Measurements from ENCODE around the gene RYR2.

Gene RYR2

GRCh38 chr1:237103021-237103420 lies 61.0 kb downstream of the RYR2 start:
- no peak for TF ChIP-seq CTCF (conservative IDR thresholded peaks at IDR 0.05; ENCODE audit: low read depth)
- no peak overlapping the region for H3K27ac ChIP-seq
- POLR2A ChIA-PET (ENCODE audit: low non-redundant PET): no interaction called here
- DNase-seq (ENCODE audit: low spot score): no peak
- CTCF ChIA-PET: no interaction called here

DNA sequence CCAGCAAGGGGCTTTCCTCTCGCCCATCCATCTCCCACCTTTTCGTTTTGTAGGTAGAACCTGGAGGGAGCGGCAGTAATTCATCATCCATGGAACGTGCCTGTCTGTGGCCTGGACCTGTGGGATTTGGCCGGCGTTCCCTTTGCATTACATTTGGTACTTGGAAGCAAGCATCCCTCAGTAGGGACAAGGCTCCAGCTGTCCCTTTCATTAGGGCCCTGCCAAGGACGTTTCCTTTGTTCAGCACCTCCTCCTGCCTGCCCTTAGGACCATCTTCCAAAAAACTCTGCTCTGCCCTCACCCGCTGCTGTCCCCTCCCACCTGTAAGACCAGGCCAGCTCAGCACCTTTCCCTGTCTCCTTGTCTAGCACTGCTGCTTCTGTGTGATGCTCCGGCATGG lies 62.1 kb downstream of the RYR2 start:
- no peak for DNase-seq (ENCODE audit: low spot score)
- H3K27ac ChIP-seq: no peak overlapping the region
- TF ChIP-seq CTCF (conservative IDR thresholded peaks at IDR 0.05; ENCODE audit: low read depth): no peak
- POLR2A ChIA-PET (ENCODE audit: low non-redundant PET): no interaction called here
- CTCF ChIA-PET: no interaction called here

DNA sequence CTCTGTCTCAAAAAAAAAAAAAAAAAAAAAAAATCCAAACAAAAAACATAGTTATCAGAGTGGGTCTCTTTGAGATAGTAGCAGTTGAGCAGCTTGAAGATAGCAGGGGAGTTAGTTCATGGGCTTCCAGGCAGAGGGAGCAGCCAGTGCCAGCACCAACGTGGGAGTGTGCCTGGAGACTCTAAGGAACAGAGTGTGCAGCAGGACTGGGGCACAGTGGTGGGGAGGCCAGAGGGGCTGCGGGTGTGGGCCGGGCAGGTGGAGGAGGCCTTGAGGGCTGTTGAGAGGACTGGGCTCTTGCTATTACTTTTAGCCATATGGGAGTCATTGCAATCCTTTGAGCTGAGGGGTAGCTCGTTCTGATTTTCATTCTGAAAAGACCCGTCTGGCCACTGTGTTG lies 63.8 kb downstream of the RYR2 start:
- H3K27ac ChIP-seq: no peak overlapping the region
- ChIA-PET CTCF (no interaction called here), POLR2A (ENCODE audit: low non-redundant PET) (no interaction called here)
- DNase-seq (ENCODE audit: low spot score): no peak
- no peak for TF ChIP-seq CTCF (conservative IDR thresholded peaks at IDR 0.05; ENCODE audit: low read depth)

DNA sequence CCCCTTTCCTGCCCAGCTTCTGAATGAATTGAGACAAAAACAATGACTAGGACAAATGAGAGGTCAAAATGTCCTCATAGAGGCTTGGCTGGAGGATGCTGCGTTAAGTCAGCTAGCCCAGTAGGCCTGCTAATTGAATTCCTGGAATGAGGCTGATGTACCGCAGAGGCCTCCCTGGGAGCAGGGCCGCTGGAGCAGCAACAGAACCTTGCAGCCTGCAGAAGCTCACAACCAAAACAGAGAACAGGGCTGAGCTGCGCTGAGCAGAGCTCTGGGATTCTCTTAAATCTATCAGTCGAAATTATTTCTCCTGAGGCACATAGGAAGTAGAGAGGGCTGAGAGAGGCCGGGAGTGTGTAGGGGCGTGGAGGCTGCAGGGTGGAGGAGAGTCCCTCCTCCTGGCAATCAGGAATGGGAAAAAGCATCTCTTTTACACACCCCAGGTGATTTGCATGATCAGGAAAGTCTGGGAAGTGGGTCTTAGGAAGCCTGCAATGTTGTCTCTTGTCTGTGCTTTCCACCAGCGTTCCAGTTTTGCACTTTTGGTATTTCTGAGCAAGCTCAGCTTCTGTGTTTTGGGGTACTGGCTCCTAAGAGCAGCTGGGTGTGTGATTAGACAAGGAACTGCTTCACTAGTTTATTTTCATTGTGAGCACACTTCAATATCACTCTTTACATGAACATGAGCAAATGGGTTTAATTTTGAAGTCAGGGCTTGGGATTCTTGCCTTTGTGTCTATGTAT lies 66.5 kb downstream of the RYR2 start:
- no peak overlapping the region for H3K27ac ChIP-seq
- ChIA-PET CTCF (no interaction called here), POLR2A (ENCODE audit: low non-redundant PET) (no interaction called here)
- no peak for TF ChIP-seq CTCF (conservative IDR thresholded peaks at IDR 0.05; ENCODE audit: low read depth)
- DNase-seq (ENCODE audit: low spot score): no peak

DNA sequence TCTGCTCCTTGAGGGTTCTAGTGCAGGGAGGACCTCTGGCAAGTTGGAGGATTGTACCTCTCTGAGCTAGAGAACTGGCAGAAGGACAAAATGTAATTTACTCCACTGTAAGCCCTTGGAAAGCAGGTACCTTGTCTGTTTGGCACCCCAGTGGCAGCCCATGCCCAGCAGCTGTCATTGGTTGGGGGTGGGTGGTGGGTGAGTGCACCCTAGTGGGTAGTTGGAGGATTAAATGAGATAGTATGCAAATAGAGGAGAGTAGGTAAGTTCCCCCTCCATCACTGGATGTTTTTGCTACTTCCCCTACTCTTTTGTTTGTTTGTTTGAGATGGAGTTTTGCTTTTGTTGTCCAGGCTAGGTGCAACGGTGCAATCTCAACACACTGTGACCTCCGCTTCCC lies 69.8 kb downstream of the RYR2 start:
- ChIA-PET POLR2A (ENCODE audit: low non-redundant PET) (interaction anchor here (0.6 kb wide), 1 partner anchor 129 kb away, joined by 3 read pairs; no protein-coding TSS in a partner anchor), CTCF (no interaction called here)
- H3K27ac ChIP-seq: no peak overlapping the region
- TF ChIP-seq CTCF (conservative IDR thresholded peaks at IDR 0.05; ENCODE audit: low read depth): no peak
- no peak for DNase-seq (ENCODE audit: low spot score)

DNA sequence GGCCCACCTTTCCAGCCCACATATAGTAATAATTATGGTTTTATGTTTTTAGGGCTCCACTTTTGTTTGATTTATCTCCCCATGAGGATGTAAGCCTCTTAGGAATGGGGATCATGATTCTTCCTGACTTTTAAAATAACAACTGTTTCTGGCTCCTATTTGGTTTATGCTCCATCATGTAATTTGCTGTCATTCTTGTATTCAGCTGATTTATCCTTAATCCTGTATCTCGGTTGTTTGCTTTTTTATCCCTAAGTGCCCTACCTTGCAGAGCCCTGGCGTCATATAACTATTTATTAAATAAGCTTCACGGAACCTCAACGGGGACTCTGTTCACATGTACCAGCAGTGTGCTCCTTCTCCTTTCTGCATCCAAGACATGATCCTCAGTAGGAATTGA lies 70.7 kb downstream of the RYR2 start:
- CTCF ChIA-PET: no interaction called here
- POLR2A ChIA-PET (ENCODE audit: low non-redundant PET): no interaction called here
- no peak for TF ChIP-seq CTCF (conservative IDR thresholded peaks at IDR 0.05; ENCODE audit: low read depth)
- H3K27ac ChIP-seq: no peak overlapping the region
- no peak for DNase-seq (ENCODE audit: low spot score)
